B cell (primary cell): ENCODE data around the gene TRIM27. TPM values are rescaled to one million over a fixed set of nuclear protein-coding genes. Genes with fewer than 3 reads are reported as not detected.

Experiments used
- ATAC-seq: fragments of 200-7000 bp; cut with Tn5 transposase; one replicate; pipeline ENCODE4 v1.10.0; 2021; ENCODE audit warnings: low read depth, mild to moderate bottlenecking, moderate number of reproducible peaks, moderate library complexity
- CTCF ChIA-PET: fragments of 350-600 bp; sonication (Branson Sonifier 250); formaldehyde crosslinking; loops from one replicate; lab custom pipeline; 2021; ENCODE audit warnings: antibody characterized with exemption, inconsistent platforms; lab: Charles Lee
- POLR2A ChIA-PET: fragments of 350-600 bp; sonication (Branson Sonifier 250); formaldehyde crosslinking; loops from one replicate; lab custom pipeline; 2021; ENCODE audit warnings: antibody characterized with exemption; lab: Charles Lee
- DNase-seq: peaks from one replicate; pipeline ENCODE4 v3.0.0; 2013
- H2AFZ ChIP-seq: 2 replicates; pipeline ENCODE4 v1.6.1; 2012; ENCODE audit warnings: mild to moderate bottlenecking, low read depth, low read length; ENCODE audit not compliant: insufficient read depth, poor library complexity, severe bottlenecking
- H3K27ac ChIP-seq, 2 donors: 1 replicate in 1 of 2; 2 replicates in 1 of 2; pipeline ENCODE4 v1.5.1; 2012 to 2013; ENCODE audit warnings: low read length in 2 of 2, mild to moderate bottlenecking in 2 of 2, moderate library complexity in 1 of 2
- H3K27me3 ChIP-seq, 4 experiments: fragments of 200-600 bp in 1 of 4; sonication (generic) in 1 of 4; replicated peaks in 1 of 4; 1 replicate in 2 of 4; 2 replicates in 2 of 4; pipeline versions ENCODE4 v1.6.1 to v1.7.0; 2013 to 2016; ENCODE audit warnings: low read length in 3 of 4, mild to moderate bottlenecking in 2 of 4, mixed read lengths in 1 of 4, moderate library complexity in 1 of 4; ENCODE audit not compliant: insufficient read depth in 4 of 4, control insufficient read depth in 3 of 4; ENCODE audit errors: control extremely low read depth in 1 of 4
- H3K36me3 ChIP-seq, 2 experiments: replicated peaks in 1 of 2; 1 replicate in 1 of 2; 2 replicates in 1 of 2; pipeline versions ENCODE4 v1.6.1 to v1.7.1; 2013; ENCODE audit warnings: low read length in 1 of 2; ENCODE audit not compliant: insufficient read depth in 2 of 2, control insufficient read depth in 1 of 2; ENCODE audit errors: control extremely low read depth in 1 of 2, extremely low read depth in 1 of 2
- H3K4me1 ChIP-seq, 2 donors: fragments of 200-600 bp in 1 of 2; sonication (generic) in 1 of 2; 1 replicate in 1 of 2; 2 replicates in 1 of 2; pipeline versions ENCODE4 v1.5.1 to v1.6.1; 2013 to 2017; ENCODE audit warnings: low read length in 2 of 2; ENCODE audit not compliant: control insufficient read depth in 2 of 2, insufficient read depth in 2 of 2
- H3K4me2 ChIP-seq: replicated peaks from 2 replicates; pipeline ENCODE3; 2012; ENCODE audit warnings: mild to moderate bottlenecking, low read depth, low read length; ENCODE audit not compliant: poor library complexity, severe bottlenecking
- H3K4me3 ChIP-seq, 5 experiments: fragments of 200-600 bp in 1 of 5; sonication (generic) in 1 of 5; 1 replicate in 3 of 5; 2 replicates in 2 of 5; pipeline versions ENCODE4 v1.5.1 to v1.7.0; 2011 to 2016; ENCODE audit warnings: low read length in 4 of 5, mild to moderate bottlenecking in 4 of 5, low read depth in 2 of 5, control low read depth in 1 of 5, moderate library complexity in 1 of 5; ENCODE audit not compliant: insufficient read depth in 1 of 5; ENCODE audit errors: control extremely low read depth in 1 of 5, extremely low read depth in 1 of 5
- H3K79me2 ChIP-seq: fragments of 200-600 bp; sonication (generic); one replicate; pipeline ENCODE4 v1.6.0; 2016; ENCODE audit warnings: low read length; ENCODE audit not compliant: control insufficient read depth, insufficient read depth
- H3K9ac ChIP-seq: fragments of 200-600 bp; sonication (generic); 2 replicates; pipeline ENCODE4 v1.6.1; 2017; ENCODE audit warnings: mild to moderate bottlenecking, low read length, moderate library complexity
- H3K9me3 ChIP-seq, 3 donors: one replicate each; pipeline versions ENCODE4 v1.6.1 to v1.7.1; 2013; ENCODE audit warnings: low read length in 2 of 3; ENCODE audit not compliant: control insufficient read depth in 2 of 3, insufficient read depth in 1 of 3; ENCODE audit errors: control extremely low read depth in 1 of 3
- H4K20me1 ChIP-seq: 2 replicates; pipeline ENCODE4 v1.6.0; 2012; ENCODE audit warnings: mild to moderate bottlenecking, low read length; ENCODE audit not compliant: insufficient read depth, control insufficient read depth, poor library complexity, severe bottlenecking
- H3K27ac Mint-ChIP-seq: one replicate; pipeline ENCODE4 v1.8.0; 2021; ENCODE audit warnings: mixed read lengths
- H3K27me3 Mint-ChIP-seq: one replicate; pipeline ENCODE4 v1.8.0; 2021; ENCODE audit warnings: mixed read lengths
- H3K4me1 Mint-ChIP-seq: one replicate; pipeline ENCODE4 v1.8.0; 2021; ENCODE audit warnings: mixed read lengths
- H3K4me3 Mint-ChIP-seq: one replicate; pipeline ENCODE4 v1.8.0; 2021; ENCODE audit warnings: mixed read lengths
- H3K9me3 Mint-ChIP-seq: one replicate; pipeline ENCODE4 v1.8.0; 2022; ENCODE audit warnings: mixed read lengths; ENCODE audit not compliant: insufficient read depth
- CTCF ChIP-seq: fragments of 200-600 bp; IDR thresholded peaks from one replicate; pipeline ENCODE4 v1.8.0; 2022; ENCODE audit warnings: antibody characterized with exemption, mild to moderate bottlenecking
- EZH2 ChIP-seq: IDR thresholded peaks from 2 replicates; pipeline ENCODE4 v1.6.1; 2012; ENCODE audit warnings: borderline replicate concordance, low read depth, mild to moderate bottlenecking, moderate library complexity, low read length; ENCODE audit not compliant: insufficient read depth, poor library complexity, severe bottlenecking
- WGBS: methylation state at CpG from one replicate; pipeline ENCODE4 v1.1.5; 2013; ENCODE audit warnings: missing lambda C conversion rate; ENCODE audit not compliant: insufficient coverage; 5-methylcytosine and 5-hydroxymethylcytosine counted together
- intact Hi-C: fragments of 100-400 bp; cut with micrococcal nuclease; formaldehyde crosslinking; loops from one replicate; pipeline ENCODE4 v1.10.0; 2022
- polyA plus RNA-seq: library from polyadenylated mRNA; depleted of rRNA; stranded (reverse); fragments of >200 nt; gene quantifications from 2 replicates; pipeline ENCODE4 v1.2.3, GENCODE V29; 2012
- total RNA-seq, 2 donors: library from RNA; stranded (reverse); fragments of 120-200 nt in 1 of 2; gene quantifications; 1 replicate in 1 of 2; 2 replicates in 1 of 2; pipeline versions ENCODE4 v1.2.3 to v1.2.4, GENCODE V29; 2013 to 2022

TRIM27 gene
- total and polyA plus RNA-seq, 2 donors (not counting 1 experiment from before 2014, with no cell fraction given) = 48.3 to 70.0 TPM

DNA sequence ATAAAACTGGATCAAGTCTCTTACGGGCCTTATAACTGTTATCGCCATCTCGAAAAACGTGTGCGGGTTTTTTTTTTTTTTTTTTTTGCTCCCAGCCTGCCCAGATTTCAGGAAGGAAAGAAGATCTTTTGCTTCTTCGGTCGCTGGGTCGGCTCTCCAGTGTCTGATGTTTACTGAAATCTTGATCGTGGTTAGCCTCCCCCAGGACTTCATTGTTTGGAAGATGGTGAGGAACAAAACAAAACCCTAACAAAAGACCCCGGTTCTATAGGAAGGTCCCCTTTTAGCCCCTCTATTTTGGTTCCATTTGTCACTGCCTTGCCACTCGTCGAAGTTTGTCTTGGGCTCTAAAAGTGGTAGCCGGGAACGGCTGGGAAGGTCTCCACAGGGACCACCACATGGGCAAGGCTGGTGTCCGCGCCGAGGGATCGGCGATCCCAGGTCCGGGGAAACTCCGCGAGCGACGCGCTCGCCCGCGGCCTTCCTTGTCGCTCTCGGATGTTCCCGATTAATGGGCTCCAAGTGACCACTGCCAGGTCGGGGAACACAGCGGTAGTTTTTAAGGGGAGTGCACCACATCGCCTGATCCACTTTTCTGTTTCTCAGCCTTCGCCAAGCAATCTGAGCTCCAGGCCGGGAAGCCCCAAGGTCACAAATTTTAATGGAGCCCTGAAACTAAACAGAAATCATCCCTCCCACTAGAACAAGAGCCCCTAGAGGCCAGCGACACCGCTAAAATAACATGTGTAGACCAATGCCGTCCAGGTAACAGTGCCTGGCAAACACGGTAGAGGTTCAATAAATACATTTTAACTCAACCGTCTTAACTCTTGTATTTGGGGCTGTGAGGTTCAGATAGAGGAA, 27.0 kb downstream of the TRIM27 start:
- Mint-ChIP-seq H3K4me1 (peaks cover 35% of the 10 kb centered on the region), H3K9me3 (no peaks in the 10 kb centered on the region), H3K27me3 (peaks cover 4% of the 10 kb centered on the region), H3K27ac (peak overlapping the region; percentile 100), H3K4me3 (peak overlapping the region; percentile 99)
- H4K20me1 ChIP-seq = no peaks in the 10 kb centered on the region
- intact Hi-C loops = loop anchor here (1.0 kb wide), 5 partner anchors 27 to 85 kb away; partner anchors contain the start of gene TRIM27
- ATAC-seq (peak; percentile 21), DNase-seq (peak; percentile 78)
- peak overlapping the region; percentile 91 for H3K9ac ChIP-seq
- H3K4me3 ChIP-seq = peak overlapping the region; percentile 73 to 86 (median 83)
- H3K27me3 ChIP-seq = no peaks in the 10 kb centered on the region
- peaks cover 0 to 4% (median 0%) of the 10 kb centered on the region in 3 donors for H3K9me3 ChIP-seq
- TF ChIP-seq EZH2 (no peak), CTCF (peak; percentile 38)
- peaks cover 0 to 8% of the 10 kb centered on the region in 2 experiments for H3K36me3 ChIP-seq
- no peaks in the 10 kb centered on the region for H3K79me2 ChIP-seq
- POLR2A ChIA-PET = interaction anchor here (0.6 to 3.0 kb wide), 5 partner anchors 26 to 1210 kb away, joined by 3 to 41 read pairs (median 4); partner anchors contain the start of gene TRIM27
- 0% methylated on average over 31 of the region's 41 CpGs for WGBS
- H3K27ac ChIP-seq = peak overlapping the region; percentile 97
- H2AFZ ChIP-seq = peak overlapping the region; percentile 73
- peak overlapping the region; percentile 72 for H3K4me2 ChIP-seq
- H3K4me1 ChIP-seq = peaks cover 17 to 21% of the 10 kb centered on the region in 2 donors
- CTCF ChIA-PET = interaction anchor here (0.7 to 2.1 kb wide), 7 partner anchors 27 to 1089 kb away, joined by 3 to 13 read pairs (median 4); partner anchors contain the start of gene TRIM27
